GM18508 (cell line): ENCODE measurements around the gene PAFAH1B2.
"Not testable (repeated sequence)": the region's sequence is repeated elsewhere in the genome, so short reads cannot be mapped to it uniquely, and the experiment has no call there.

Source experiments
- ATAC-seq: cut with Tn5 transposase; IDR thresholded peaks from one replicate; pipeline ENCODE4 v1.9.1; 2021; ENCODE audit warnings: moderate number of reproducible peaks; ENCODE audit not compliant: insufficient read depth, unreplicated experiment

PAFAH1B2 gene, protein sequence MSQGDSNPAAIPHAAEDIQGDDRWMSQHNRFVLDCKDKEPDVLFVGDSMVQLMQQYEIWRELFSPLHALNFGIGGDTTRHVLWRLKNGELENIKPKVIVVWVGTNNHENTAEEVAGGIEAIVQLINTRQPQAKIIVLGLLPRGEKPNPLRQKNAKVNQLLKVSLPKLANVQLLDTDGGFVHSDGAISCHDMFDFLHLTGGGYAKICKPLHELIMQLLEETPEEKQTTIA

DNA sequence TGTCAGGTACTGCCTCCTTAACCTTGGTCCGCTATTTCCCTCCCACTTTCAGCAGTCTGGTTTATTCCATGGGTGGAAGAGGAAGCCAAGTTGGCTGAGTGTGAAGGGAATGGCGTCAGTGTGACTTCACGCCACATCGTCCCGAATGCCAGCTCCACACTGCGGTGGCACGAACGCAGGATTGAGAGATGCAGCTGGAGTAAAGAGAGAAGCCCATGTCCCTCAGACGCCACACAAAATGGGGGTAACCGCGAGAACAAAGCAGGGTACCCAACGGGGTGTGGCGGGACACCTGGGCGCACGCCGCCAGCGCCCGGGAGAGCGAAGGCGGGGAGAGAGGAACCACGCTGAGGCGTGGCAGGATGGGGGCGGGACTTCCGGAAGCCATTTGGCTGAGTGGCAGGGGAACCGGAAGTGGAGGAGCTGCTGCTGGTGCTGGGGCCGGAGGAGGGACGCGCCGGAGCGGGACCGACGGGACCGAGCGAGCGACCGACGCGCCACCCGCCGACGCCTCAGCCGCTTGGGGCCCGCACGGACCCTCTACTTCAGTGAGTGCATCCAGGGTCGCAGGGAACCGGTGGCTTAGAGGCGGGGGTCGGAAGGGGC, at the start of gene PAFAH1B2:
PAFAH1B2 (plus strand) TSS at position 417 of the 606 bp plus-strand sequence. CDS start 8,161 bp downstream, outside the sequence.
- peak; percentile 67 for ATAC-seq

DNA sequence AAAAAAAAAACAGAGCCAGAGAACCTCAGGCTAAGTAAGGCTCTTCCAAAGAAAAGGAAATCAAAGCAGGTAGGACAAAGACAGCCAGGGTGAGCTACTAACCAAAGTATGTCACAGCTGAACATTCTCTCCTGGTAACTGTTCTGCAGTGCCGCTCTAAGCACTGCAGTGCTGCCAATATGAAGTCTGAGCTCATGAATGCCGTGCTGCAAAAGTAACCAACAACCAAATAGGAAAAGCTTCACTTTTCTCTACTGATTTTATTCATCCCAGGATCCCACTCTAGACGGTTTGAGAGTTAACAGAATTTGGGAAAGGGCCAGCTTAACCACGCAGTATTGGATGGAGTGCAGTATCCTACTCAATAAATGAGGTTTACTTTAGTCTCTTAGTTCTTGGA, 49.3 kb upstream of the PAFAH1B2 start:
- no peak for ATAC-seq

DNA sequence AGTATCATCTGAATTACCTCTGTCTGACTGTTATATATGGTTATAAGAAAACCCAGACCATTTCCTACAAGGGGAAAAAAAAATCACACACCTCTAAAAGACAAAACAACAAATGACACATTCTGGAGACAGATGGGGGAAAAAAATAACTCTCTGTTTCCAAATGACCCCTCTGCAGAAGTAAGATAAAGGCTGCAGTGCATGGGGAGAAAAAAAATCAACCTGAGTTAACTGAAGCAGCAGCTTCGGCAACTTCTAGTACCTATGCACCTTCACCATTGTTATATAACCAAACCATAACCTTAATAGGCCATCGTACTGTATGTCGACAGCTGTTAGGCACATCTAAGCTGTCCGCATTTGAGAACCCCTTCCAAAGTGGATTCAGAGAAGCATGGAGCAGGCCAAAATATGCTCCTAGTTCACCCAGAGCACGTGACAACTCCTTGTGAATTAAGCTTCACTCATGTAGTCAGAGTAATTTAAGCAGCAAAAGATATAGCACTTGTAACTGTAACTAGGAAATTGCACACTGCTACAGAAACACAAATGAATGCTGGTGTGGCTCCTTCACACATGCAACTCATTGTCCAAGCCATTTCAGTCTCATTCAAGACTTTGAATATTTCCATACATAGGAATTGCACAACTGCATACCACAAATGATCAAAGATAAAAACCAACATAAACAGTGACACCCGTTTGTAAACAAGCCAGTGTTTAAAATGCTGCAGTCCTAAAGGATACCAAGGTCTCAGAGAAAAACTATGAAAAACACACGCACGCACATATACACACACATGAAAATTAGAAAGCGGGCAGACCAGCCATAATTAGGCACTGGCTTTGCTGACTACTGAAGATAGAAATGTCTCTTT, 48.6 kb upstream of the PAFAH1B2 start:
- no peak for ATAC-seq

DNA sequence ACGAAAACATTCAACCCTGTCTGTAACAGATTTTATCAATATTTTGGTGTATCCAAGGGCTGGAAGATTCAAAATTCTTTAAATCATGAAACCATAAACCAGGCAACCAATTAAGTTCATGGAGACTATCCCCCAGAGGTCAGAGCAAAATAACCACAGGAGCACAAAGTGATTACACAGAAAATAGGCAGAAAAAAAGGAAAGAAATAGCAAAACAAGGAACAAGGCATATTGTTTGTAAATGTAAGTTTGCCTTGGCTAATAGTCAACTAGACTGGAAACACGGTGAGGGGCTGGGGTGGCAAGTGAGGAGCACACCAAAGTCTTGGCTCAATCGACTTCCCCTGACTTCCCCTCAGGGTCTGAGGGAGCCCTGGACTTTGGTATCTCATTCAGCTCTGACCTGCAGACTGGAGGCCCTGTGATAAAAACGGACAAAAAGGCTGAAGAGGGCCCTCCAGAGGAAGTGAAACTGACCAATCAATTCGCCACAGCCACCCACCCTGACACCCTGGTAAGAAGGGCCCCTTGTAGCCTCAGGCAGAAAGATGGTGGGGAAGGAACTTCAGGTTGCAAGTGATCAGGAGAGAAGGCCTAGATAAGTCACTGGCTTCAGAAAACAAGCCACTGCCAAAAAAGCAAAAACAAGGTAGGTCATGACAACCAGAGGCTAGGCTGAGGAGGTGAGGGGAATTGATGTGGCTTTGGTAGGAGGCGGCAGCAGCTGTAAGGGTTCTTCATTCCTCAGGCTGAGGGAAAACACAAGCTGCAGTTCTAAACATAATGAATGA, 47.7 kb upstream of the PAFAH1B2 start:
- ATAC-seq, result no peak

DNA sequence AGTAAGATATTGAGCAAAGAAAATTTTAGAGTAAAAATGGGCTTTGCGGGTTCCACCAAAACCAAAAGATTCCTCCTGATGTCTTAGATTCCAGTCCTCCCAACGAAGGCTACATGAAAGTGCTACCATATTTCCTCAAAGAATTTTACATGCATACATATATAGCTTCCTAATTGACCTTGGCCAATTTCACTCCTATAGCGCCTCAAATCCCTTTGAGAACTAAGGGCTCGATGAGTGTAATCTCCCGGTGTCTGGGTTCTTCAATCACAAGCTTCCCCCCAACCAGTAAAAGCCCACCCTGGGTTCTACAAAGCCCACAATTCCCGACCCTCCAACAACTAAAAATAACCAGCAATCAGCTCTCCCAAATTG, 47.1 kb upstream of the PAFAH1B2 start:
- ATAC-seq, result no peak

DNA sequence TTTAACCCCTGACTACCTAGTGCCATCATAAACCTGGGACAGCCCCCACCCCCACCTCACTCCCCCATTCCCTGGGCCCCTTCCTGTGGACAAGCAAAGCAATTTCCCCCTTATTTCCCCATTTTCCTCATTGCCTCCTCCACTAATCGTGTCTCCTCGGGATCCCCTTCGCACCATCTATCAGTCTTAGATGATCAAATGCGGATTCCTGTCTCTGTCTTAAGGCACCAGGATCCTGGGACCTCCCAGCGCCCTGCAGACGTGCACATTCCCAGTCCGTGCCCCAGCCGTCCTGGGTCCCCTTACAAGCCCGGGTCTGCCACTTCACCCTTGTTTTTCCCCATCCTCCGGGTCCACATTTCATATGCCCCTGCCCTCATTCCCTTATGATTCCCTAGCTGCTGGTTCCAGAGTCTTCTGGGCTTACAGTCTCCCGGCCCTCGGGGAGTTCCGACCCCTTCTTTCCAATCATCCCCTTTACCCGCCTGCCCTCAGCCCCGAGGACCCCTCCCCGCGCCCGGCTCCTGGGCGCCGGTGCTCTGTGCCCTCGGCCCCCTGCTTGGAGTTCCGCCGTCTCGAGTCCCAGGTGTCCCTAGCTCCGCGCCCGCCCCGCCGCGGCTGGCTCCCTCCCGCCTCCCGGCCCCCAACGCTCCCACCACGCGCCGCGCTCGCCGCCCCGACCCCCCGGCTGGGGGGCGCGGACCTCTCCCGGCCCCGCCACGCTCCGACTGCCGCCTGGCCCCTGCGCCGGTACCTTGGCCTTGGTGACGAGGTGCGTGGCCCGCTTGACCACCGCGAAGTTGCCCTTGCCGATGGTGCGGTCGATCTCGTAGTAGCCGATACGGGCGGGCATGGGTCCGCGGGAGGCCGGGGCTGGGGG, 46.5 kb upstream of the PAFAH1B2 start:
- ATAC-seq, result no peak

DNA sequence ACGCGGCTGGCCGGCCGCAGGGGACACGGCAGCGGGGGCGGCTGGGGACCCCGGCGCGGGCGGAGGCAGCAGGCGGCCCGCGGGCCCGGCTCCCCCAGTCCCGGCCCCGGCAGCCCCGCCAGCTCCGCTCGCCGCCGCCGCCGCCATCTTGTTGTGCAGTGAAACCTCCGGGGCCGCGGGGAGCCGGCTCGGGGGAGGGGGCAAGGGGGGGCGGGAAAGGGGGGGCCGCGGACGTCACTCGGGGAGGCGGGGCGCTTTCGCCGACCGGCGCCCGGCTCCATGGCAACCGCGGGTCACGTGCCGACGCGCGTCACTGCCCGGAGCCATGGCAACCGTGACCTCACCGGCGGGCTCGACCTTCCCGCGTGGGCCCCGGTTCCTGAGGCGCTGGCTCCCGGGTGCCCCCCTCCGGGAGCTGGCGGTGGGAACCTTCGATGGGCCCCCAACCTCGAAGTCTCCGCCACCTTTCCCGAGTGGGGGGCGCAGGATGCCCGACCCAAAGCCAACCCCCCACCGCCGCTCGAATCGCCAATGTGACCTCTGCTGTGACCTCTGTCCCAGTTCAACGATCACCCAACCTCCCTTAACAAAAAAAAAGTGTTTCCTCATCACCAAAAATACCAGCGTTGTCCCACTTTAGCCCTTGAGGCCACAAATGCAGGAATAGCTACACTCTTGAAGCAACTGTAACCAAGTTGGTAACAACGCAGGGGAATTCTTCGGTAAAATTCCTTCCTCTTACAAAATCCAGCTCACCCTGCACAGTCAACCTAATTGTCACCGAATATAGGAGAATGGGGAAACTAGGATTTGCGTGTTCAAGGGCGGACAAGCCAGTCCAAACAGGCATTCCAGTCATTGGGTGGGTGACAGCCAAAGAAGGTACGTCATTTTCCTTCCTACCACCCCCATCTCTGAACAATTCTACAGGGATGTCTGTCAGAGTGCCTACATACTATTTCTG, 45.5 kb upstream of the PAFAH1B2 start, which contains the start of gene SIK3:
SIK3 (minus strand) TSS at position 160 of the 964 bp plus-strand sequence; CDS start at position 147, 13 bp downstream.
- ATAC-seq, result no peak

DNA sequence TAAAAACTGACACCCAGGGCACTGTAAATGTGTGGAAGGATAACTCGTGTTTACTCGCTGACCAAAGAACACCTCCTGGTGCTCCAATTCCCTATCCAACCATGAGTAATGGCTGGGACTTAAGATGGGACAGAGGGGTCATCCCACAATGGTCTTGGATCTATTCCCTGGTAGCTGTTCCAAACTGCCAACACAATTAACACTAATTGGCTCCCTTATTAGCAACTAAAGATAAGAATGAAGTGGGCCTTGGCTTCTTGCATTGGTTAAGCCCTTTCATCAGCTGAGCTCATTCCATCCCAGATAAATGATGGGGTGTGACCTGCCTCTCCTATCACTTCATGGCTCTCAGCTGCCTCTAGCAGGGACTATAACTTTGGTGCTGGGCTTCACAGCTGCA, 44.4 kb upstream of the PAFAH1B2 start:
- ATAC-seq, result no peak

DNA sequence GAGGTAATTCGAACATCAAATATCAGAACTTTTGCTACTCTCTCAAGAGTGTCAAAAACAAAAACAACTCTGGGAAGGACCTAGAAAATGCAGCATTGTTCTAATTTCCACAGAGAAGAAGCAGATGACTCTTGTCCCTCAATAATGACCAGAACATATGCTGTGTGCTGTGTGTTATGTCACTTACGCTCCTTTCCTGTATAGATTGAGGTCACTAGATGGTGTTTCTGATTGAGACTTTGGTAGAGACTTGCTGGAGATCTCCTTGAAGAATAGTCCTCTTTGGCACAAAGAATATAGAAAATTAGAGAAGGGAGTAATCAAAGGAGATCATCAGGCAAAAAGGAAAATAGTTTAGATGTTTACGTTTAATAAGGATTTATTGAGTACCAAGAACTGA, 43.5 kb upstream of the PAFAH1B2 start:
- no peak for ATAC-seq

DNA sequence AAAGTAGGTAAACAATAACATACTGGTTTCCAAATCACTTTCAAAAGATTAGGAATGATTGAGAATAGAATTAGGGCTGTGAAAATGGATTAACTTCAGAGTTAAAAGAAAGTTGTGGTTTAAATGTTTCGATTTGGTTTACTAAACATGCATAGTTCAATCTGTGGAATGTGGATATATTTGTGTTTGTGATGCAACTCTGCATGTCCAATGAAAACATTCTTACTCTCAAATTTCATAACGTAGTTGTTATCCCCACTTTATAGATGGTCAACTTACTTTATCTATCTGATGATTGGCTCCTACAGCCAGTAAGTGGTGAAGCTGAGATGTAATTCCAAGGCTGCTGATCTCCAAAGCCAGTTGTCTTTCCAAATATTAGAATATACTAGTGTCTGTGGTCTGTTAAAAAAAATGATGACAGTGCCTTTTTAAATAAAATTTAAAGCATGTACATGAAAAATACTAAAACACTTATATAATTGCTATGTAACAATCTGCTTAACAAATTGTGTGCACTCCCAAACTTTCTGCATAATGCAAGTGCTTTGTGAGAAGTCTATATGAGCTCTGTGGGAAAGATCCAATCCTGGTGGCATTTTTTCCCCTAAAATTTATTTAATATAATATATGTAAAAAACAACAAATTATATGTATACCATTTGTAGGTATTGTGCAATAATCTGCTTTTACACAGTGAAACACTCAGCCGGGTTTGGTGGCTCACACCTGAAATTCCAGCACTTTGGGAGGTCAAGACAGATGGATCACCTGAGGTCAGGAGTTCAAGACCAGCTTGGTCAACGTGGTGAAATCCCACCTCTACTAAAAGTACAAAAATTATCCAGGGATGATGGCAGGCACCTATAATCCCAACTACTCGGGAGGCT, 36.1 kb upstream of the PAFAH1B2 start:
- no peak for ATAC-seq

DNA sequence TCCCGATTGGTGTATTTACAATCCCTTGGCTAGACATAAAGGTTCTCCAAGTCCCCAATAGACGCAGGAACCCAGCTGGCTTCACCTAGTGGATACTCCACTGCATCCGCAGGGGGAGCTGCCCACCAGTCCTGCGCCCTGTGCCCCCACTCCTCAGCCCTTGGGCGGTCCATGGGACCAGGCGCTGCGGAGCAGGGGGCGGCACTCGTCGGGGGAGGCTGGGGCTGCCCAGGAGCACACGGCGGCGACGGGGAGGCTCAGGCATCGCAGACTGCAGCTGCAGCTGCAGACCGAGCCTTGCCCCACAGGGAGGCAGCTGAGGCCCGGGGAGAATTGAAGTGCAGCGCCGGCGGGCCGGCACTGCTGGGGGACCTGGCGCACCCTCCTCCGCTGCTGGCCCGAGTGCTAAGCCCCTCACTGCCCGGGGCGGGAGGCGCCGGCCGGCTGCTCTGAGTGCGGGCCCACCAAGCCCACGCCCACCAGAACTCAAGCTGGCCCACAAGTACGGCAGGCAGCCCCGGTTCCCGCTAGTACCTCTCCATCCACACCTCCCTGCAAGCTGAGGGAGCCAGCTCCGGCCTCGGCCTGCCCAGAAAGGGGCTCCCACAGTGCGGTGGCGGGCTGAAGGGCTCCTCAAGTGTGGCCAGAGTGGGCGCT, 33.7 kb upstream of the PAFAH1B2 start:
- ATAC-seq, result no peak

DNA sequence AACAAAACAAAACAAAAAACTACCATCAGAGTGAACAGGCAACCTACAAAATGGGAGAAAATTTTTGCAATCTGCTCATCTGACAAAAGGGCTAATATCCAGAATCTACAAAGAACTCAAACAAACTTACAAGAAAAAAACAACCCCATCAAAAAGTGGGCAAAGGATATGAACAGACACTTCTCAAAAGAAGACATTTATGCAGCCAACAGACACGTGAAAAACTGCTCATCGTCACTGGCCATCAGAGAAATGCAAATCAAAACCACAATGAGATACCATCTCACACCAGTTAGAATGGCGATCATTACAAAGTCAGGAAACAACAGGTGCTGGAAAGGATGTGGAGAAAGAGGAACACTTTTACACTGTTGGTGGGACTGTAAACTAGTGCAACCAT, 31.6 kb upstream of the PAFAH1B2 start:
- not testable (repeated sequence) for ATAC-seq

DNA sequence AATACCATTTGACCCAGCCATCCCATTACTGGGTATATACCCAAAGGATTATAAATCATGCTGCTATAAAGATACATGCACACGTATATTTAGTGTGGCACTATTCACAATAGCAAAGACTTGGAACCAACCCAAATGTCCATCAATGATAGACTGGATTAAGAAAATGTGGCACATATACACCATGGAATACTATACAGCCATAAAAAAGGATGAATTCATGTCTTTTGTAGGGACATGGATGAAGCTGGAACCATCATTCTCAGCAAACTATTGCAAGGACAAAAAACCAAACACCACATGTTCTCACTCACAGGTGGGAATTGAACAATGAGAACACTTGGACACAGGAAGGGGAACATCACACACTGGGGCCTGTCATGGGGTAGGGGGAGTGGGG, 31.1 kb upstream of the PAFAH1B2 start:
- ATAC-seq, result not testable (repeated sequence)

DNA sequence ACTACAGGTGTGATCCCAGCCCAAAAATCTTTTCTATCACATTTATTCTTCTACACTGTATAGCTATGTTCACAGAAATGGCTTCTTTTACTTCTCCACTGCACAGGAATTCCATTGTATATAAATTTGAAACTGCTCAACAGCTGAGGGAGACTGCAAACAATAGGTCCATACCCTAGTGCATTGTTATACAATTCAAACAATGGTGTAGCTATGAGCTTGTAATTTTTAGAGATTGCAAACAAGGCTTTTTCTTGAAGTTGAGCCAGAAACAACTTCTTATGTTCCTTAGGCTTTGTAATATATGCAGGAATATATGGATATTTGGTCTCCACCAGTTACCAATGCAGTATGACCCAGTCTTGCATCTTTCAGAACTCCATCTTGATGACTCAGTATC, 26.4 kb upstream of the PAFAH1B2 start:
- ATAC-seq, result no peak

DNA sequence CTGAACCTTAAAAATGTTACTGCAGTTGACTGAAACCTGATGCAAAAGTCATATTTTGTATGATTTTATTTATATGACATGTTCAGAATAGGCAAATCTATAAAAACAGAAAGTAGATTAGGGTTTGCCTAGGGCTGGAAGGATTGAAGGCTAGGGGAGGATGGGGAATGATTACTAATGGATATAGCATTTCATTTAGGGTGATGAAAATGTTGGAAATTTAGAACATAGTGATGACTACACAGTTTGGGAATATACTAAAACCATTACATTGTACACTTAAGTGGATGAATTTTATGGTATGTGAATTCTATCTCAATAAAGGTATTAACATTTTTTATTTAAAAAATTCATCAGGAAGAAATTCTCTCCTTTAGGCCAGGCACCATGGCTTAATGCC, 22.9 kb upstream of the PAFAH1B2 start:
- no peak for ATAC-seq

DNA sequence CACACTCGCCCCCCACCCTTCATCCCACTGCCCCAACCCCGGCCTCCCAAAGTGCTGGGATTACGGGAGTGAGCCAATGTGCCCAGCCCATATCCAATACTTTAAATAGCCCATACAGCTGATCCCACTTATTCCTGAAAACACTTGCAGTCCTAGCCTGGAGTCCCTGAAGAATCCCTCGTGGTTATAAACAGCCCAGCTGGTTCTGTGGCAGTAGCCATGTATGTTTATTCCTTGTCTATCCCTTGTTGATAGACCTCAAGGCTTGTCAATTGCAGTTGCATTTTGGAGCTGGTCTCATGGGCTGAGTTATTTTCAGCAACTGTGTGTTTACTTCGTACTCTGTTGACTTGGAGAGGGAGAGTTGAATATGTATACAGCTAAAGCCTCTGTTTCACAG, 21.5 kb upstream of the PAFAH1B2 start:
- no peak for ATAC-seq
